H1 (cell line): ENCODE results near the gene MARCHF10. TPM values are rescaled to one million over a fixed set of nuclear protein-coding genes. Genes with fewer than 3 reads are reported as not detected.

Source experiments
- CTCF ChIA-PET: fragments of 300-600 bp; sonication (Branson Sonifier 250); formaldehyde crosslinking; loops from one replicate; lab custom pipeline; 2021; ENCODE audit not compliant: partially characterized antibody; lab: Charles Lee
- POLR2A ChIA-PET: fragments of 300-600 bp; sonication (Branson Sonifier 250); formaldehyde crosslinking; loops from one replicate; lab custom pipeline; 2021; ENCODE audit warnings: inconsistent platforms; ENCODE audit not compliant: partially characterized antibody; lab: Charles Lee
- DNase-seq, 2 experiments: peaks; one replicate each; pipeline versions ENCODE4 v3.0.0 to v3.0.0-alpha.2; 2010 to 2022; ENCODE audit warnings: low spot score in 2 of 2, low read depth in 1 of 2, mixed read lengths in 1 of 2
- FAIRE-seq: peaks from 2 replicates; lab custom pipeline; 2011; peaks lifted over from hg19 to GRCh38; lab: Jason Lieb, UNC
- H2AFZ ChIP-seq: 2 replicates; pipeline ENCODE4 v1.8.1; 2012; ENCODE audit warnings: low read length, inconsistent platforms
- H2AK5ac ChIP-seq: 2 replicates; pipeline ENCODE4 v1.6.1; 2013; ENCODE audit warnings: low read depth, low read length
- H2BK120ac ChIP-seq: replicated peaks from 2 replicates; pipeline ENCODE3; 2013; ENCODE audit warnings: low read depth, low read length, inconsistent platforms
- H2BK12ac ChIP-seq: 2 replicates; pipeline ENCODE4 v1.6.1; 2013; ENCODE audit warnings: low read depth, low read length
- H2BK15ac ChIP-seq: 2 replicates; pipeline ENCODE4 v1.6.1; 2013; ENCODE audit warnings: low read length
- H2BK20ac ChIP-seq: 2 replicates; pipeline ENCODE4 v1.6.1; 2013; ENCODE audit warnings: low read length
- H2BK5ac ChIP-seq: 2 replicates; pipeline ENCODE4 v1.6.1; 2013; ENCODE audit warnings: low read depth, low read length
- H3K14ac ChIP-seq: 2 replicates; pipeline ENCODE4 v1.6.1; 2013; ENCODE audit warnings: inconsistent platforms; ENCODE audit not compliant: insufficient read length
- H3K18ac ChIP-seq: 2 replicates; pipeline ENCODE4 v1.6.1; 2013; ENCODE audit warnings: low read length; ENCODE audit errors: extremely low read depth
- H3K23ac ChIP-seq: 2 replicates; pipeline ENCODE4 v1.6.1; 2013; ENCODE audit warnings: inconsistent platforms; ENCODE audit not compliant: insufficient read length
- H3K23me2 ChIP-seq: 2 replicates; pipeline ENCODE4 v1.6.1; 2013; ENCODE audit warnings: low read depth, low read length
- H3K27ac ChIP-seq: 2 replicates; pipeline ENCODE4 v1.6.1; 2011; ENCODE audit warnings: low read depth, low read length, inconsistent platforms
- H3K27me3 ChIP-seq, 4 experiments: replicated peaks in 1 of 4; 1 replicate in 1 of 4; 2 replicates in 3 of 4; pipeline versions ENCODE4 v1.6.1 to v1.8.1; 2011 to 2013; ENCODE audit warnings: low read length in 3 of 4, mild to moderate bottlenecking in 3 of 4, inconsistent platforms in 2 of 4, mixed read lengths in 2 of 4, moderate library complexity in 1 of 4; ENCODE audit not compliant: control insufficient read depth in 3 of 4, insufficient read depth in 3 of 4; ENCODE audit errors: extremely low read depth in 1 of 4
- H3K36me3 ChIP-seq, 4 experiments: 2 replicates each; pipeline versions ENCODE4 v1.6.1 to v1.8.1; 2011 to 2013; ENCODE audit warnings: mild to moderate bottlenecking in 4 of 4, low read length in 3 of 4, moderate library complexity in 2 of 4, control low read depth in 1 of 4, inconsistent platforms in 1 of 4; ENCODE audit not compliant: insufficient read depth in 4 of 4, control insufficient read depth in 2 of 4
- H3K4ac ChIP-seq: replicated peaks from 2 replicates; pipeline ENCODE3; 2013; ENCODE audit warnings: low read length, low read depth, mixed read lengths, inconsistent platforms; ENCODE audit not compliant: insufficient read length
- H3K4me1 ChIP-seq, 4 experiments: replicated peaks in 1 of 4; 1 replicate in 1 of 4; 2 replicates in 3 of 4; pipeline versions ENCODE4 v1.6.1 to v1.8.1; 2011 to 2013; ENCODE audit warnings: low read length in 3 of 4, inconsistent platforms in 2 of 4, mixed read lengths in 1 of 4; ENCODE audit not compliant: insufficient read depth in 4 of 4, control insufficient read depth in 3 of 4
- H3K4me2 ChIP-seq, 2 experiments: 2 replicates each; pipeline versions ENCODE4 v1.6.1 to v1.8.1; 2011 to 2013; ENCODE audit warnings: low read depth in 2 of 2, low read length in 2 of 2, control low read depth in 1 of 2, inconsistent platforms in 1 of 2, mild to moderate bottlenecking in 1 of 2; ENCODE audit not compliant: insufficient read depth in 1 of 2
- H3K4me3 ChIP-seq, 4 experiments: fragments of 200-600, 300-600 bp in 1 of 4; sonication (generic), shearing (Covaris generic), sonication (Bioruptor Twin) in 1 of 4; 2 replicates each; pipeline versions ENCODE4 v1.5.1 to v1.8.1; 2011 to 2016; ENCODE audit warnings: low read length in 4 of 4, low read depth in 3 of 4, control low read depth in 2 of 4, inconsistent platforms in 2 of 4, mild to moderate bottlenecking in 2 of 4, mixed read lengths in 1 of 4, moderate library complexity in 1 of 4; ENCODE audit not compliant: insufficient read depth in 2 of 4; ENCODE audit errors: extremely low read depth in 1 of 4
- H3K56ac ChIP-seq: replicated peaks from 2 replicates; pipeline ENCODE3; 2013; ENCODE audit warnings: low read depth, mild to moderate bottlenecking, mixed read lengths, low read length, inconsistent platforms; ENCODE audit not compliant: insufficient read length
- H3K79me1 ChIP-seq: 2 replicates; pipeline ENCODE4 v1.6.1; 2013; ENCODE audit warnings: low read depth, low read length, control low read depth
- H3K79me2 ChIP-seq, 2 experiments: 2 replicates each; pipeline versions ENCODE4 v1.6.1 to v1.8.1; 2012 to 2013; ENCODE audit warnings: low read length in 2 of 2, mild to moderate bottlenecking in 2 of 2, inconsistent platforms in 1 of 2; ENCODE audit not compliant: insufficient read depth in 2 of 2, control insufficient read depth in 1 of 2
- H3K9ac ChIP-seq, 4 experiments: replicated peaks in 1 of 4; 1 replicate in 1 of 4; 2 replicates in 3 of 4; pipeline versions ENCODE4 v1.6.1 to v1.8.1; 2011 to 2013; ENCODE audit warnings: low read depth in 3 of 4, low read length in 3 of 4, control low read depth in 2 of 4, mild to moderate bottlenecking in 2 of 4, moderate library complexity in 2 of 4, inconsistent platforms in 1 of 4; ENCODE audit errors: extremely low read depth in 1 of 4
- H3K9me3 ChIP-seq, 2 experiments: 2 replicates each; pipeline versions ENCODE4 v1.6.1 to v1.8.1; 2012 to 2013; ENCODE audit warnings: mild to moderate bottlenecking in 2 of 2, moderate library complexity in 2 of 2, control low read depth in 1 of 2, inconsistent platforms in 1 of 2, low read depth in 1 of 2, low read length in 1 of 2, mixed read lengths in 1 of 2; ENCODE audit not compliant: insufficient read depth in 2 of 2
- H4K20me1 ChIP-seq, 2 experiments: replicated peaks in 1 of 2; 2 replicates each; pipeline versions ENCODE3 to v1.8.1; 2011 to 2013; ENCODE audit warnings: inconsistent platforms in 2 of 2, low read length in 2 of 2, mild to moderate bottlenecking in 1 of 2; ENCODE audit not compliant: insufficient read depth in 2 of 2, control insufficient read depth in 1 of 2
- H4K5ac ChIP-seq: 2 replicates; pipeline ENCODE4 v1.6.1; 2013; ENCODE audit warnings: low read length, low read depth, mixed read lengths, inconsistent platforms; ENCODE audit not compliant: insufficient read length
- H4K8ac ChIP-seq: 2 replicates; pipeline ENCODE4 v1.8.0; 2013; ENCODE audit warnings: mild to moderate bottlenecking, moderate library complexity, low read length, inconsistent platforms; ENCODE audit not compliant: insufficient read depth; ENCODE audit errors: extremely low read depth
- H4K91ac ChIP-seq: replicated peaks from 2 replicates; pipeline ENCODE3; 2013; ENCODE audit warnings: low read length, mixed read lengths, inconsistent platforms; ENCODE audit not compliant: insufficient read length
- CHD1 ChIP-seq: IDR thresholded peaks from 2 replicates; pipeline ENCODE4 v1.6.1; 2012; ENCODE audit warnings: low read depth, low read length, improper control_type of control experiment
- CTBP2 ChIP-seq: IDR thresholded peaks from 2 replicates; pipeline ENCODE4 v1.7.0; 2011; ENCODE audit warnings: borderline replicate concordance, mild to moderate bottlenecking, moderate library complexity, mixed read lengths, low read length; ENCODE audit not compliant: insufficient read depth, insufficient read length
- SP2 ChIP-seq: IDR thresholded peaks from 2 replicates; pipeline ENCODE4 v1.6.1; 2012; ENCODE audit warnings: mild to moderate bottlenecking, low read length, inconsistent platforms
- polyA plus RNA-seq, 7 experiments: library from polyadenylated mRNA; depleted of rRNA in 3 of 7; stranded (reverse) in 5 of 7; unstranded in 2 of 7; fragments of >200 nt in 5 of 7; fragments of 200-250 nt in 2 of 7; gene quantifications; 1 replicate in 5 of 7; 2 replicates in 1 of 7; 4 replicates in 1 of 7; pipeline versions ENCODE4 v1.2.1 to v1.2.3, GENCODE V29; 2011 to 2013; ENCODE audit warnings: missing spikeins in 2 of 7, mixed read lengths in 2 of 7
- total RNA-seq: library from RNA; stranded (reverse); fragmentation: NEBNext Ultra II Directional; extraction: Animal tissue kit (Norgen Biotek cat#: 25700); gene quantifications from 2 replicates; pipeline ENCODE4 v1.2.1, GENCODE V29; 2021

MARCHF10 gene
- total and polyA plus RNA-seq, 2 of the 8 experiments (the other 6 are each of a cell fraction or from before 2014, with no cell fraction given) = 0.48 to 0.73 TPM

DNA sequence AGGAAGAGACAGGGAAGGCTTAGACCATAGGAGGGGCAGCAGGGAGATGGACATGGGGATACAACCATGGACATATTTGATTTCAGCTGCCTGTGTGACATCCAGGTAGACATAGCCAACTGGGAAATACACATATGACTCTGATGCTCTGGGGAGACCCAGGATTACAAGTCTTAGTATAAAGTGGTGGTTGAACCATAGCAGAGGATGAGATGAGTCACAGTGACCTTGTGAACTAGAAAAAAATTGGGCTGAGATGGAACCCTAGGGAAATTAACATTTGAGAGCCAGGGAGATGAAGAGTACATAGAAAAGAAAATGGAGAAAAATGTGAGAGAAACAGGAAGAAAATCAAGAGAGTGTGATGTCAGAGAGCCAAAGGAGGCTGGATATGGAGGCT, 10.2 kb downstream of the MARCHF10 start:
- Histone ChIP-seq H3K4me1 (peaks cover 0 to 7% (median 0%) of the 10 kb centered on the region in 4 experiments; a peak in 1 of 7 replicates), H3K9me3 (no peaks in the 10 kb centered on the region), H3K23ac (no peak overlapping the region), H2BK12ac (no peak overlapping the region), H2BK20ac (no peak overlapping the region), H2BK120ac (no peak overlapping the region), H3K23me2 (peaks cover 15% of the 10 kb centered on the region; the same call in 1 of the 2 replicates), H3K14ac (no peak overlapping the region), H3K4ac (no peak overlapping the region), H3K9ac (no peak overlapping the region), H4K8ac (no peak overlapping the region), H2AFZ (no peak overlapping the region), H3K18ac (no peak overlapping the region), H4K91ac (no peak overlapping the region), H3K27me3 (no peaks in the 10 kb centered on the region), H4K5ac (no peak overlapping the region), H3K4me3 (no peak overlapping the region), H4K20me1 (peaks cover 0 to 3% of the 10 kb centered on the region in 2 experiments), H3K79me1 (no peaks in the 10 kb centered on the region), H2AK5ac (no peak overlapping the region), H2BK5ac (no peak overlapping the region), H3K27ac (no peak overlapping the region), H3K79me2 (no peaks in the 10 kb centered on the region), H3K4me2 (no peak overlapping the region), H3K36me3 (no peaks in the 10 kb centered on the region), H2BK15ac (no peak overlapping the region), H3K56ac (no peak overlapping the region)
- peak in 1 of 2 experiments; percentile 10 for DNase-seq
- ChIA-PET CTCF (interaction anchor here (0.7 kb wide), 1 partner anchor 14 kb away, joined by 3 read pairs; no protein-coding TSS in a partner anchor), POLR2A (no interaction called here)
- FAIRE-seq = no peak
- TF ChIP-seq SP2 (no peak), CHD1 (no peak), CTBP2 (no peak)
